Astrocyte of the cerebellum (primary cell): ENCODE data around the gene SLC29A2.
"Not testable (repeated sequence)": the region's sequence is repeated elsewhere in the genome, so short reads cannot be mapped to it uniquely, and the experiment has no call there.

Experiments used
- DNase-seq: peaks from one replicate; pipeline ENCODE4 v3.0.0-alpha.2; 2011; ENCODE audit warnings: low read depth
- H3K4me3 ChIP-seq: 2 replicates; pipeline ENCODE4 v1.5.1; 2011; ENCODE audit warnings: mild to moderate bottlenecking, low read depth, low read length, moderate library complexity
- in situ Hi-C: cut with HindIII; loops from 2 replicates; pipeline ENCODE4 v1.10.0; 2017; ENCODE audit warnings: low sequenced_read_pairs
- TF ChIP-seq, protein P1 (sequence below): IDR thresholded peaks from 2 replicates; pipeline ENCODE4 v1.5.1; 2012; ENCODE audit warnings: low read length, low read depth, moderate library complexity, mild to moderate bottlenecking; ENCODE audit errors: missing control alignments

SLC29A2 gene

DNA sequence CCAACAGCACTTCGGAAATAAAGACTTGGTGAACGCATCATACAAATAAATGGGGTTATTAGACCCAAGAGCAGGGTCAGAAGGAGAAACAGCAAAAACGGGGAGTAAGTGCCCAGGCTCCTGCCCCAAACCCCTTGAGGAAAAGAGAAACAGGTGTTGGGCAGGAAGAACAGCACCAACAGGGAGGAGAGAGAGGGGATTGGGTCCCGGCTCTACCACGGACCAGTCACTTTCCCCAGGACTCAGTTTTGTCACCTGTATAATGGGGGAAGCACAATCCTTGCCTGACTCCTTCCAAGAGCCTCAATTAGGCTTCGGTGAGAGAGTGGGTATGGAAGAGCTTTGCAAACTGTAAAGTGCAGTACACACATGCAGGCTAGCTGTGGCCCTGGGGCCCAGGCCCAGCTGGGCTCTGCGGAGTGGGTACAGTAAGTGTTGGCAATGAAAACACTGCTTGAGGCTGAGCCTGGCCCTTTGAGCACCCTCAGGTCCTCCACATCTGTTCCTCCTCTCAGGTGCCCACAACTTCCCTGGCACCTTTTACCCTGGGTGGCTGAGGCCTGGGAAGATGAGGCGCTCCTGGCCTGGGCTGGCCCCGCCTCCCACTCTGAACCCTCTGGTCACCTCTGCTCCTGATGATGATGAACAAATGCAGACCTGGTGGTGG lies 8.9 kb downstream of the SLC29A2 start:
- no peak overlapping the region for H3K4me3 ChIP-seq
- no peak for DNase-seq
- TF ChIP-seq, protein P1, sequence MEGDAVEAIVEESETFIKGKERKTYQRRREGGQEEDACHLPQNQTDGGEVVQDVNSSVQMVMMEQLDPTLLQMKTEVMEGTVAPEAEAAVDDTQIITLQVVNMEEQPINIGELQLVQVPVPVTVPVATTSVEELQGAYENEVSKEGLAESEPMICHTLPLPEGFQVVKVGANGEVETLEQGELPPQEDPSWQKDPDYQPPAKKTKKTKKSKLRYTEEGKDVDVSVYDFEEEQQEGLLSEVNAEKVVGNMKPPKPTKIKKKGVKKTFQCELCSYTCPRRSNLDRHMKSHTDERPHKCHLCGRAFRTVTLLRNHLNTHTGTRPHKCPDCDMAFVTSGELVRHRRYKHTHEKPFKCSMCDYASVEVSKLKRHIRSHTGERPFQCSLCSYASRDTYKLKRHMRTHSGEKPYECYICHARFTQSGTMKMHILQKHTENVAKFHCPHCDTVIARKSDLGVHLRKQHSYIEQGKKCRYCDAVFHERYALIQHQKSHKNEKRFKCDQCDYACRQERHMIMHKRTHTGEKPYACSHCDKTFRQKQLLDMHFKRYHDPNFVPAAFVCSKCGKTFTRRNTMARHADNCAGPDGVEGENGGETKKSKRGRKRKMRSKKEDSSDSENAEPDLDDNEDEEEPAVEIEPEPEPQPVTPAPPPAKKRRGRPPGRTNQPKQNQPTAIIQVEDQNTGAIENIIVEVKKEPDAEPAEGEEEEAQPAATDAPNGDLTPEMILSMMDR: no peak
- in situ Hi-C loops: no loop called here

DNA sequence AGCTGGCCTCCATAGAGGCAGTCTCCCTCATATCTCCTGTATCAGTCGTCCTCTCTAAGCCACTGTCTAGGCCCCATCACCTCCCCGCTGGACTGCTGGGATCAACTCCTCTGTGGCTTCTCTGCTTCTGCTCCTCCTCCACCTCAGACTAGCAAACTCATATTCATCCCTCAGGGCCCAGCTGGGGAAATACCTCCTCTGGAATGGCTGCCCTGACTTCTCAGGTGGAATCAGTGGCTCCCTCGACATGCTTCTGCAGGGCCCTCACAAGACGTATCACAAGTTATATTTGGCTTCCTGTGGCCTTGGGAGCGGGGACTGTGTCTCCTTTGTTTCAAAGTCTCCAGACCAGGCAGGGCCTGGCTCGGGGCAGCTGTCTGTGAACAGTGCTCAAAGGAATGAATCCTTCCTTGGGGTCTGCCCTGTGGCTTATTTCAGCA lies 10.0 kb downstream of the SLC29A2 start:
- DNase-seq: no peak
- in situ Hi-C loops: no loop called here

DNA sequence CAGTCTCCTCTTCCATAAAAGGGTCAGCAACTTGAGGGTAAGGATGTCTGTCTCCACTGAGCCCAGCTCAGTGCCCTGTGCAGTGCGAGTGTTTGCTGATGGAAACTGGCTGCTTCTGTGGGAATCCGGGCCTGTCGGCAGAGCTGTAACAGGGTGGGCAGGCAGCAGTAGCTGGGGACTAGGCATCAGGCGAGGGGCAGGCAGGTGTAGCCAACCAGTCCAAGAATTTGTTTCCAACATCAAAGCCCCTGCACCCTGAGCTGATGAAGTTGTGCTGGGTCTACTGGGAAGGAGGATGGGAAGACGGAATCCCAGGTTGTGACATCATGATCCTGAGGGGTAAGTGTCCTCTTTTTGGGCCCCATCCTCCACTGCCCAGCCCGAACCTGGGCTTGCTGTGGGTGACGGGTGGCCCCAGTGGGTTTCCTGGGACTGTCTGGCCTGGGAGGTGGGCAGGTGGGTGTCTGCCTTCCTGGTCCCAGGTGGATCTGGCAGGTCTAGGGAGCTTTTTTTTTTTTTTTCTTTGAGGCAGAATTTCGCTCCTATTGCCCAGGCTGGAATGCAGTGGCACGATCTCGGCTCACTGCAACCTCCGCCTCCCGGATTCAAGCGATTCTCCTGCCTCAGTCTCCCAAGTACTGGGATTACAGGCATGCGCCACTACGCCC lies 11.0 kb downstream of the SLC29A2 start:
- in situ Hi-C loops: no loop called here
- no peak overlapping the region for H3K4me3 ChIP-seq
- TF ChIP-seq, protein P1: no peak

More for the DNA sequence above, 10.0 kb downstream of the SLC29A2 start:
- TF ChIP-seq, protein P1: no peak
- no peak overlapping the region for H3K4me3 ChIP-seq

DNA sequence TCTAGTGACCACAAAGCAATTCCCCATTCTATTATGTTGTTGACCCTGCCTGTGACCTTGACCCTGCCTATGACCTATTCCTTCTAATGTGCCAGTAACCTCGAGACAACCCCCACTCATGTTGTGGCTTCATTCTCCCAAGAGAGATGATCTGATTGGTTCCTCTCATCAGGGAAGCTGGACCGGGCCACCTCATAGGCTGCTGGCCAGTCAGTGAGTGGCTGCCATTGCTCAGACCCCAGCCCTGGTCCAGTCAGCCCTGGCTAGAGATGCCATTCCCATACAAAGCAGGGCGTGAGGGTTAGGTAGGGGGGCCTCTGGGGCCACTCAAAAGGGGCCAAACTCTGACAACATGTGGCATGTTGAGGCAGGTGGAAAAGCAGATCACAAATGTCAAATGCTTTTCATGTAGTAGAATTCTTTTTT lies 11.9 kb downstream of the SLC29A2 start:
- H3K4me3 ChIP-seq: no peak overlapping the region
- in situ Hi-C loops: no loop called here
- DNase-seq: no peak
- TF ChIP-seq, protein P1: no peak

More for the DNA sequence above, 11.0 kb downstream of the SLC29A2 start:
- DNase-seq: no peak

DNA sequence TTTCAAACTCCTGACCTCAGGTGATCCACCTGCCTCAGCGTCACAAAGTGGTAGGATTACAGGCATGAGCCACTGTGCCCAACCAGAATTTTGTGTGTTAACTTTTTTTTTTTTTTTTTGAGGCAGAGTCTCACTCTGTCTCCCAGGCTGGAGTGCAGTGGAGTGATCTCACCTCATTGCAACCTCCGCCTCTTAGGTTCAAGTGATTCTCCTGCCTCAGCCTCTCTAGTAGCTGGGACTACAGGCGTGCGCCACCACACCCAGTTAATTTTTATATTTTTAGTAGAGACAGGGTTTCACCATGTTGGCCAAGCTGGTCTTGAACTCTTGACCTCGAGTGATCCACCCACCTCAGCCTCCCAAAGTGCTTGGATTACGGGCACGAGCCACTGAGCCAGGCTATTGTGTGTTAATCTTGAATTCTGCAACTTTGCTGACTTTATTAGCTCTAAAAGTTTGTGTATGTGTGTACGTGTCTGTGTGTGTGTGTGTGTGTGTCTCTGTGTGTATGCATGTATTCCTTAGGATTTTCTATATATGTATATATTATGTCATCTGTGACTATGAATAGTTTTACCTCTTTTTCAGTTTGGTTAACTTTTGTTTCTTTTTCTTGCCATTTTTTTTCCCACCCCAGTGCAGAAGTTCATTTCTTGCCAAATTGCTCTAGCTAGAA lies 20.9 kb downstream of the SLC29A2 start:
- in situ Hi-C loops, DNase-seq, H3K4me3 ChIP-seq: not testable (repeated sequence)

DNA sequence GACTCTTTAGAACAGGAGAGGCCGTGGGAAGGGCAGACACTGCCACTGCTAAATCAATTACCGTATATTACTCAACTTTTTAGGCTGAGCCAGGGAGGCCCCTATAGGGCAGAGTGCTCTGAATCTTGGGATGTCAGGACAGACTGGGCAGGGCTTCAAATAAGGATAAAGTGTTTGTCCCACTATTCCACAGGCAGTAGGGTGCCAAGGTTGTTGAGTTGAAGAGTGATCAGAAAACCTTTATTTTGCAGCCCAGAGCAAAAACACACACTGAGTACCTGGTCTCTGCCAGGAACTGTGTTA lies 22.5 kb downstream of the SLC29A2 start:
- in situ Hi-C loops: no loop called here
- DNase-seq: no peak
- H3K4me3 ChIP-seq: no peak overlapping the region

More for the DNA sequence above, 22.5 kb downstream of the SLC29A2 start:
- TF ChIP-seq, protein P1: no peak
